Measurements from ENCODE around the gene DKK2.

DNA sequence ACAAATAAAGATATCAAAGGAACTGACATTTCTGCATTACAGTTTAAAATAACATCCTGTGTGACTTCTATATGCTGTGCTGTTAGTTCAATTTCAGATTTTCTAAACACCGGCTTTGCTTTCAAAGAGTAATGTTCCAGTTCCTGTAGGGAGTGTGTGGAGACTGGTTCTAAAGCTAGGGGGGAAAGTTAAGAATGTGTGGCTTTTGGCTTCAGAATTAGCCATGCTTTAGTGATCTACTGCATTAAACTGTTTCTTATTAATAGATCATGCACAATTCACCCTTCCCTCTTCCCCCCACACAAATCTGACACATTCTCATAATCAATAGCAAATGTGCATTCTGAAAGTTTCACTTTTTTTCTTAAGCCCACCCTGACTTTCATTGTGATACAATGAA, 32.0 kb upstream of the DKK2 start:
- TF ChIP-seq, protein P1, sequence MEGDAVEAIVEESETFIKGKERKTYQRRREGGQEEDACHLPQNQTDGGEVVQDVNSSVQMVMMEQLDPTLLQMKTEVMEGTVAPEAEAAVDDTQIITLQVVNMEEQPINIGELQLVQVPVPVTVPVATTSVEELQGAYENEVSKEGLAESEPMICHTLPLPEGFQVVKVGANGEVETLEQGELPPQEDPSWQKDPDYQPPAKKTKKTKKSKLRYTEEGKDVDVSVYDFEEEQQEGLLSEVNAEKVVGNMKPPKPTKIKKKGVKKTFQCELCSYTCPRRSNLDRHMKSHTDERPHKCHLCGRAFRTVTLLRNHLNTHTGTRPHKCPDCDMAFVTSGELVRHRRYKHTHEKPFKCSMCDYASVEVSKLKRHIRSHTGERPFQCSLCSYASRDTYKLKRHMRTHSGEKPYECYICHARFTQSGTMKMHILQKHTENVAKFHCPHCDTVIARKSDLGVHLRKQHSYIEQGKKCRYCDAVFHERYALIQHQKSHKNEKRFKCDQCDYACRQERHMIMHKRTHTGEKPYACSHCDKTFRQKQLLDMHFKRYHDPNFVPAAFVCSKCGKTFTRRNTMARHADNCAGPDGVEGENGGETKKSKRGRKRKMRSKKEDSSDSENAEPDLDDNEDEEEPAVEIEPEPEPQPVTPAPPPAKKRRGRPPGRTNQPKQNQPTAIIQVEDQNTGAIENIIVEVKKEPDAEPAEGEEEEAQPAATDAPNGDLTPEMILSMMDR (IDR thresholded peaks at IDR 0.05; ENCODE audit: insufficient read depth, low read length): no peak
- TF ChIP-seq, protein P2, sequence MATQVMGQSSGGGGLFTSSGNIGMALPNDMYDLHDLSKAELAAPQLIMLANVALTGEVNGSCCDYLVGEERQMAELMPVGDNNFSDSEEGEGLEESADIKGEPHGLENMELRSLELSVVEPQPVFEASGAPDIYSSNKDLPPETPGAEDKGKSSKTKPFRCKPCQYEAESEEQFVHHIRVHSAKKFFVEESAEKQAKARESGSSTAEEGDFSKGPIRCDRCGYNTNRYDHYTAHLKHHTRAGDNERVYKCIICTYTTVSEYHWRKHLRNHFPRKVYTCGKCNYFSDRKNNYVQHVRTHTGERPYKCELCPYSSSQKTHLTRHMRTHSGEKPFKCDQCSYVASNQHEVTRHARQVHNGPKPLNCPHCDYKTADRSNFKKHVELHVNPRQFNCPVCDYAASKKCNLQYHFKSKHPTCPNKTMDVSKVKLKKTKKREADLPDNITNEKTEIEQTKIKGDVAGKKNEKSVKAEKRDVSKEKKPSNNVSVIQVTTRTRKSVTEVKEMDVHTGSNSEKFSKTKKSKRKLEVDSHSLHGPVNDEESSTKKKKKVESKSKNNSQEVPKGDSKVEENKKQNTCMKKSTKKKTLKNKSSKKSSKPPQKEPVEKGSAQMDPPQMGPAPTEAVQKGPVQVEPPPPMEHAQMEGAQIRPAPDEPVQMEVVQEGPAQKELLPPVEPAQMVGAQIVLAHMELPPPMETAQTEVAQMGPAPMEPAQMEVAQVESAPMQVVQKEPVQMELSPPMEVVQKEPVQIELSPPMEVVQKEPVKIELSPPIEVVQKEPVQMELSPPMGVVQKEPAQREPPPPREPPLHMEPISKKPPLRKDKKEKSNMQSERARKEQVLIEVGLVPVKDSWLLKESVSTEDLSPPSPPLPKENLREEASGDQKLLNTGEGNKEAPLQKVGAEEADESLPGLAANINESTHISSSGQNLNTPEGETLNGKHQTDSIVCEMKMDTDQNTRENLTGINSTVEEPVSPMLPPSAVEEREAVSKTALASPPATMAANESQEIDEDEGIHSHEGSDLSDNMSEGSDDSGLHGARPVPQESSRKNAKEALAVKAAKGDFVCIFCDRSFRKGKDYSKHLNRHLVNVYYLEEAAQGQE (IDR thresholded peaks at IDR 0.05; ENCODE audit: insufficient replicate concordance, low read depth): no peak
